Cerebellar nuclear complex (tissue), 1 donor: ENCODE results near the gene ETF1.

Source experiments
- DNase-seq, 2 experiments: peaks; one replicate each; lab custom pipeline; 2025; lab: John Stamatoyannopoulos, UW

ETF1 gene

GRCh38 chr5:138542956-138543729 is at the start of gene ETF1:
Gene ETF1, minus strand, starts transcription at chr5:138543236. Its CDS starts 318 bp downstream, at chr5:138542918.
- peak; percentile 99 to 100 for DNase-seq

- DNase-seq, result no peak
Observed at GRCh38 chr5:138588013-138588788, 45.2 kb upstream of the ETF1 start.

- DNase-seq, result no peak
Observed at GRCh38 chr5:138585157-138585556, 42.1 kb upstream of the ETF1 start.

GRCh38 chr5:138583984-138584637 is 41.1 kb upstream of the ETF1 start:
- no peak for DNase-seq

GRCh38 chr5:138582959-138583358 is 39.9 kb upstream of the ETF1 start:
- DNase-seq, result no peak

GRCh38 chr5:138580777-138581176 is 37.7 kb upstream of the ETF1 start:
- no peak for DNase-seq

GRCh38 chr5:138580001-138580400 is 37.0 kb upstream of the ETF1 start:
- no peak for DNase-seq

GRCh38 chr5:138579517-138579863 is 36.5 kb upstream of the ETF1 start:
- DNase-seq, result no peak

GRCh38 chr5:138577452-138577851 is 34.4 kb upstream of the ETF1 start:
- no peak for DNase-seq

- DNase-seq, result peak; percentile 84 to 95
Observed at GRCh38 chr5:138575194-138576015, 32.4 kb upstream of the ETF1 start, which contains the start of gene HSPA9. Gene HSPA9, minus strand, starts transcription at chr5:138575401. Its CDS starts 83 bp downstream, at chr5:138575318.

- no peak for DNase-seq
Observed at GRCh38 chr5:138574744-138575193, 31.7 kb upstream of the ETF1 start.

GRCh38 chr5:138573949-138574670 is 31.1 kb upstream of the ETF1 start:
- no peak for DNase-seq

GRCh38 chr5:138573223-138573622 is 30.2 kb upstream of the ETF1 start:
- no peak for DNase-seq

- DNase-seq, result no peak
Observed at GRCh38 chr5:138570871-138571270, 27.8 kb upstream of the ETF1 start.

- no peak for DNase-seq
Observed at GRCh38 chr5:138569782-138570181, 26.7 kb upstream of the ETF1 start.

- no peak for DNase-seq
Observed at GRCh38 chr5:138568061-138568824, 25.2 kb upstream of the ETF1 start.

- DNase-seq, result no peak
Observed at GRCh38 chr5:138566792-138567191, 23.8 kb upstream of the ETF1 start.

GRCh38 chr5:138565100-138565821 is 22.2 kb upstream of the ETF1 start:
- DNase-seq, result no peak

GRCh38 chr5:138564242-138564641 is 21.2 kb upstream of the ETF1 start:
- no peak for DNase-seq
